IMR-90 (cell line): ENCODE measurements around the gene PFKFB2. TPM values are rescaled to one million over a fixed set of nuclear protein-coding genes. Genes with fewer than 3 reads are reported as not detected.

Source experiments
- ATAC-seq: fragments of 200-7000 bp; cut with Tn5 transposase; 2 replicates; pipeline ENCODE4 v1.9.1; 2020; ENCODE audit warnings: low read depth, mild to moderate bottlenecking, moderate library complexity
- BruUV-seq: library from RNA; stranded (reverse); fragments of 400-500 nt; replicated peaks from 2 replicates; lab custom pipeline; 2021; lab: Mats Ljungman, UMichigan
- CTCF ChIA-PET: fragments of 300-600 bp; formaldehyde crosslinking; extraction: SDS; loops from one replicate; lab custom pipeline; 2021; ENCODE audit warnings: antibody characterized with exemption; lab: Yijun Ruan, JAX
- POLR2A ChIA-PET: fragments of 300-600 bp; sonication (Branson Sonifier 250); formaldehyde crosslinking; loops from one replicate; lab custom pipeline; 2022; ENCODE audit warnings: antibody characterized with exemption; ENCODE audit not compliant: unreplicated experiment; lab: Charles Lee
- DNase-seq: peaks from one replicate; pipeline ENCODE4 v3.0.0; 2013
- H2AFZ ChIP-seq: replicated peaks from 2 replicates; pipeline ENCODE3; 2013; ENCODE audit warnings: low read length, mild to moderate bottlenecking; ENCODE audit not compliant: poor library complexity
- H2AK5ac ChIP-seq: 2 replicates; pipeline ENCODE4 v1.6.1; 2013; ENCODE audit warnings: low read depth, low read length, inconsistent platforms
- H2AK9ac ChIP-seq: replicated peaks from 2 replicates; pipeline ENCODE3; 2013; ENCODE audit warnings: mild to moderate bottlenecking, low read depth, low read length, moderate library complexity; ENCODE audit not compliant: poor library complexity
- H2BK120ac ChIP-seq: 2 replicates; pipeline ENCODE4 v1.6.1; 2013; ENCODE audit warnings: low read depth, low read length, inconsistent platforms
- H2BK15ac ChIP-seq: 3 replicates; pipeline ENCODE4 v1.6.1; 2013; ENCODE audit warnings: low read depth, low read length, inconsistent platforms
- H2BK20ac ChIP-seq: 2 replicates; pipeline ENCODE4 v1.6.1; 2013; ENCODE audit warnings: low read depth, mild to moderate bottlenecking, inconsistent platforms, low read length, moderate library complexity
- H2BK5ac ChIP-seq: 2 replicates; pipeline ENCODE4 v1.6.1; 2013; ENCODE audit warnings: mild to moderate bottlenecking, low read depth, low read length, inconsistent platforms; ENCODE audit not compliant: poor library complexity, severe bottlenecking
- H3K14ac ChIP-seq: replicated peaks from 2 replicates; pipeline ENCODE4 v1.6.1; 2013; ENCODE audit warnings: low read depth, low read length, inconsistent platforms
- H3K18ac ChIP-seq: 2 replicates; pipeline ENCODE4 v1.6.1; 2013; ENCODE audit warnings: low read depth, low read length, control low read depth
- H3K23ac ChIP-seq: 2 replicates; pipeline ENCODE4 v1.6.1; 2013; ENCODE audit warnings: low read depth, low read length, inconsistent platforms
- H3K27ac ChIP-seq: 2 replicates; pipeline ENCODE4 v1.5.1; 2013; ENCODE audit warnings: mild to moderate bottlenecking, control low read depth, low read length; ENCODE audit not compliant: insufficient read depth
- H3K27me3 ChIP-seq: 2 replicates; pipeline ENCODE4 v1.6.1; 2013; ENCODE audit warnings: low read length; ENCODE audit not compliant: control insufficient read depth, insufficient read depth
- H3K36me3 ChIP-seq: 2 replicates; pipeline ENCODE4 v1.6.1; 2013; ENCODE audit warnings: low read length, mixed read lengths; ENCODE audit not compliant: control insufficient read depth, insufficient read depth
- H3K4ac ChIP-seq: 2 replicates; pipeline ENCODE4 v1.6.1; 2013; ENCODE audit warnings: low read depth, low read length, inconsistent platforms
- H3K4me1 ChIP-seq: 2 replicates; pipeline ENCODE4 v1.6.1; 2013; ENCODE audit warnings: low read length, mixed read lengths; ENCODE audit not compliant: control insufficient read depth, insufficient read depth
- H3K4me2 ChIP-seq: 2 replicates; pipeline ENCODE4 v1.6.1; 2013; ENCODE audit warnings: low read depth, mild to moderate bottlenecking, control low read depth, low read length, moderate library complexity
- H3K4me3 ChIP-seq: 2 replicates; pipeline ENCODE4 v1.5.1; 2013; ENCODE audit warnings: low read depth, mild to moderate bottlenecking, control low read depth, low read length, moderate library complexity; ENCODE audit not compliant: insufficient read depth
- H3K56ac ChIP-seq: 2 replicates; pipeline ENCODE4 v1.6.1; 2013; ENCODE audit warnings: low read length, inconsistent platforms; ENCODE audit not compliant: insufficient read depth; ENCODE audit errors: extremely low read depth
- H3K79me1 ChIP-seq, 2 experiments: 2 replicates each; pipeline ENCODE4 v1.6.1; 2013; ENCODE audit warnings: low read length in 2 of 2, inconsistent platforms in 1 of 2, low read depth in 1 of 2
- H3K9ac ChIP-seq: 2 replicates; pipeline ENCODE4 v1.6.1; 2013; ENCODE audit warnings: low read depth, low read length, control low read depth
- H3K9me1 ChIP-seq: 2 replicates; pipeline ENCODE4 v1.6.1; 2013; ENCODE audit warnings: low read length, inconsistent platforms; ENCODE audit not compliant: insufficient read depth
- H3K9me3 ChIP-seq: 2 replicates; pipeline ENCODE4 v1.6.1; 2013; ENCODE audit warnings: low read length; ENCODE audit not compliant: control insufficient read depth, insufficient read depth
- H4K20me1 ChIP-seq: 2 replicates; pipeline ENCODE4 v1.6.1; 2013; ENCODE audit warnings: low read length, inconsistent platforms; ENCODE audit not compliant: insufficient read depth
- H4K5ac ChIP-seq: 2 replicates; pipeline ENCODE4 v1.6.1; 2013; ENCODE audit warnings: mild to moderate bottlenecking, low read depth, low read length, control low read depth
- H4K8ac ChIP-seq, 2 experiments: 2 replicates each; pipeline ENCODE4 v1.6.1; 2013; ENCODE audit warnings: low read depth in 2 of 2, low read length in 2 of 2, control low read depth in 1 of 2, inconsistent platforms in 1 of 2
- H4K91ac ChIP-seq: 2 replicates; pipeline ENCODE4 v1.6.1; 2013; ENCODE audit warnings: low read depth, low read length, inconsistent platforms; ENCODE audit not compliant: insufficient read depth
- BHLHE40 ChIP-seq: fragments of 150-350 bp; IDR thresholded peaks from 2 replicates; pipeline ENCODE4 v1.6.1; 2016; ENCODE audit warnings: mild to moderate bottlenecking, low read depth, low read length
- CEBPB ChIP-seq: IDR thresholded peaks from 2 replicates; pipeline ENCODE4 v1.6.1; 2012; ENCODE audit warnings: low read depth, low read length, improper control_type of control experiment
- CHD1 ChIP-seq: IDR thresholded peaks from 2 replicates; pipeline ENCODE4 v1.6.1; 2012; ENCODE audit warnings: low read depth, low read length, improper control_type of control experiment
- CTCF ChIP-seq: conservative IDR thresholded peaks from 2 replicates; pipeline ENCODE4 v1.5.1; 2012; ENCODE audit warnings: mild to moderate bottlenecking, low read depth, low read length, improper control_type of control experiment
- ELK1 ChIP-seq: fragments of 150-350 bp; IDR thresholded peaks from 2 replicates; pipeline ENCODE4 v1.6.1; 2016; ENCODE audit warnings: low read depth, mild to moderate bottlenecking, low read length, moderate library complexity, borderline replicate concordance
- MAFK ChIP-seq: IDR thresholded peaks from 2 replicates; pipeline ENCODE4 v1.6.1; 2012; ENCODE audit warnings: low read depth, low read length, improper control_type of control experiment
- MXI1 ChIP-seq: IDR thresholded peaks from 2 replicates; pipeline ENCODE4 v1.6.1; 2012; ENCODE audit warnings: low read depth, mild to moderate bottlenecking, low read length, moderate library complexity, borderline replicate concordance
- NFE2L2 ChIP-seq: fragments of 150-350 bp; IDR thresholded peaks from 2 replicates; pipeline ENCODE4 v1.6.1; 2016; ENCODE audit warnings: low read depth, mild to moderate bottlenecking, low read length
- POLR2A ChIP-seq: IDR thresholded peaks from 2 replicates; pipeline ENCODE4 v1.6.1; 2012; ENCODE audit warnings: mild to moderate bottlenecking, low read depth, low read length
- RAD21 ChIP-seq: IDR thresholded peaks from 2 replicates; pipeline ENCODE4 v1.6.1; 2012; ENCODE audit warnings: low read length, improper control_type of control experiment
- RCOR1 ChIP-seq: IDR thresholded peaks from 2 replicates; pipeline ENCODE4 v1.6.1; 2012; ENCODE audit warnings: mild to moderate bottlenecking, low read length, improper control_type of control experiment; ENCODE audit not compliant: insufficient replicate concordance
- RFX5 ChIP-seq: IDR thresholded peaks from 2 replicates; pipeline ENCODE4 v1.8.0; 2012; ENCODE audit warnings: low read depth, mild to moderate bottlenecking, low read length, moderate library complexity
- dilution Hi-C: fragments of 300-500 bp; cut with HindIII; formaldehyde crosslinking; loops from one replicate; pipeline ENCODE4 v1.14.3; 2018; ENCODE audit warnings: low sequenced_read_pairs; ENCODE audit not compliant: unreplicated experiment
- in situ Hi-C: fragments of 300-500 bp; cut with MboI; formaldehyde crosslinking; loops from 3 replicates; pipeline ENCODE4 v1.14.3; 2019; ENCODE audit warnings: low sequenced_read_pairs, inconsistent platforms, mixed read lengths
- intact Hi-C: fragments of 100-400 bp; cut with micrococcal nuclease; formaldehyde crosslinking; loops from 2 replicates; pipeline ENCODE4 v1.10.0; 2022
- polyA plus RNA-seq, 3 experiments: library from polyadenylated mRNA; depleted of rRNA; stranded (reverse); fragments of >200 nt; gene quantifications; 2 replicates each; pipeline ENCODE4 v1.2.3, GENCODE V29; 2012; ENCODE audit warnings: low replicate concordance in 1 of 3
- total RNA-seq: library from RNA; depleted of rRNA; stranded (reverse); fragments of >200 nt; gene quantifications from 2 replicates; pipeline ENCODE4 v1.2.3, GENCODE V29; 2012

The PFKFB2 gene
- total and polyA plus RNA-seq, 2 of the 4 experiments (the other 2 are of a cell fraction), result 0.62 to 1.3 TPM

GRCh38 chr1:207129053-207129452 is 76.0 kb downstream of the PFKFB2 start:
- no peaks in the 10 kb centered on the region for H3K79me1 ChIP-seq
- H3K4me3 ChIP-seq, result no peak overlapping the region
- H3K23ac ChIP-seq, result no peak overlapping the region
- H3K9ac ChIP-seq, result no peak overlapping the region
- H3K36me3 ChIP-seq, result no peaks in the 10 kb centered on the region
- H3K9me3 ChIP-seq, result 0 out of 2 replicates have a peak, but pooled peaks cover 1% of the 10 kb centered on the region
- H2BK120ac ChIP-seq, result no peak overlapping the region
- H3K56ac ChIP-seq, result no peak overlapping the region
- intact Hi-C loops (no loop called here), in situ Hi-C loops (loop anchor here (5.0 kb wide), 1 partner anchor 52 kb away; no protein-coding TSS in a partner anchor), dilution Hi-C loops (no loop called here)
- no peak for DNase-seq
- no peak overlapping the region for H3K14ac ChIP-seq
- no peak overlapping the region for H3K27ac ChIP-seq
- POLR2A ChIA-PET, result no interaction called here
- H2AK5ac ChIP-seq, result no peak overlapping the region
- H4K20me1 ChIP-seq, result no peaks in the 10 kb centered on the region
- no peak overlapping the region for H4K5ac ChIP-seq
- H2AFZ ChIP-seq, result no peak overlapping the region
- H3K27me3 ChIP-seq, result no peaks in the 10 kb centered on the region
- no TSS peak for BruUV-seq
- no peak overlapping the region for H3K18ac ChIP-seq
- no peak overlapping the region for H4K91ac ChIP-seq
- no peak overlapping the region for H2BK15ac ChIP-seq
- CTCF ChIA-PET, result no interaction called here
- H2BK20ac ChIP-seq, result no peak overlapping the region
- no peaks in the 10 kb centered on the region for H3K4me1 ChIP-seq
- H4K8ac ChIP-seq, result no peak overlapping the region
- no peak overlapping the region for H2AK9ac ChIP-seq
- H2BK5ac ChIP-seq, result no peak overlapping the region
- no peak overlapping the region for H3K4me2 ChIP-seq
- no peak overlapping the region for H3K4ac ChIP-seq
- ATAC-seq, result no peak
- TF ChIP-seq RFX5, result no peak
- no peak for TF ChIP-seq CTCF
- TF ChIP-seq RCOR1, result no peak
- TF ChIP-seq ELK1, result no peak
- no peak for TF ChIP-seq MXI1
- TF ChIP-seq BHLHE40, result no peak
- TF ChIP-seq CHD1, result no peak
- TF ChIP-seq NFE2L2, result no peak
- TF ChIP-seq CEBPB, result no peak
- TF ChIP-seq RAD21, result no peak
- no peak for TF ChIP-seq POLR2A
- no peak for TF ChIP-seq MAFK
- no peaks in the 10 kb centered on the region for H3K9me1 ChIP-seq
